Keratinocyte (primary cell): ENCODE measurements around the gene NEU2. TPM values are rescaled to one million over a fixed set of nuclear protein-coding genes. Genes with fewer than 3 reads are reported as not detected.

Experiments used
- DNase-seq: peaks from one replicate; pipeline ENCODE4 v3.0.0-alpha.2; 2011; ENCODE audit warnings: low read depth, missing footprints, low spot score
- FAIRE-seq: peaks from 2 replicates; lab custom pipeline; 2011; peaks lifted over from hg19 to GRCh38; lab: Jason Lieb, UNC
- H2AFZ ChIP-seq: 2 replicates; pipeline ENCODE4 v1.6.0; 2012; ENCODE audit warnings: low read length, control low read depth, inconsistent platforms; ENCODE audit not compliant: control insufficient read depth
- H3K27ac ChIP-seq: 2 replicates; pipeline ENCODE4 v1.5.1; 2011; ENCODE audit warnings: low read length; ENCODE audit not compliant: control insufficient read depth, insufficient read depth
- H3K27me3 ChIP-seq: 3 replicates; pipeline ENCODE4 v1.6.0; 2011; ENCODE audit warnings: low read length; ENCODE audit not compliant: control insufficient read depth, insufficient read depth; ENCODE audit errors: extremely low read depth
- H3K36me3 ChIP-seq, 2 experiments: 2 replicates in 1 of 2; 3 replicates in 1 of 2; pipeline ENCODE4 v1.5.1; 2011; ENCODE audit warnings: low read length in 2 of 2, mild to moderate bottlenecking in 1 of 2; ENCODE audit not compliant: control insufficient read depth in 2 of 2, insufficient read depth in 2 of 2; ENCODE audit errors: extremely low read depth in 1 of 2
- H3K4me1 ChIP-seq: 3 replicates; pipeline ENCODE4 v1.5.1; 2011; ENCODE audit warnings: low read length; ENCODE audit not compliant: control insufficient read depth, insufficient read depth; ENCODE audit errors: extremely low read depth
- H3K4me2 ChIP-seq: 3 replicates; pipeline ENCODE4 v1.6.0; 2011; ENCODE audit warnings: low read depth, low read length; ENCODE audit not compliant: control insufficient read depth, insufficient read depth; ENCODE audit errors: extremely low read depth
- H3K4me3 ChIP-seq, 3 experiments: fragments of 200-600 bp in 1 of 3; sonication (generic) in 1 of 3; 2 replicates in 2 of 3; 3 replicates in 1 of 3; pipeline ENCODE4 v1.5.1; 2011 to 2016; ENCODE audit warnings: low read length in 3 of 3, mild to moderate bottlenecking in 3 of 3, control low read depth in 2 of 3, inconsistent platforms in 1 of 3, low read depth in 1 of 3, mixed read lengths in 1 of 3, mixed run types in 1 of 3, moderate library complexity in 1 of 3; ENCODE audit not compliant: control insufficient read depth in 2 of 3, insufficient read depth in 2 of 3; ENCODE audit errors: extremely low read depth in 1 of 3
- H3K79me2 ChIP-seq: 2 replicates; pipeline ENCODE4 v1.6.0; 2012; ENCODE audit warnings: low read length; ENCODE audit not compliant: control insufficient read depth, insufficient read depth
- H3K9ac ChIP-seq: 3 replicates; pipeline ENCODE4 v1.6.0; 2011; ENCODE audit warnings: low read length; ENCODE audit not compliant: control insufficient read depth, insufficient read depth; ENCODE audit errors: extremely low read depth
- H3K9me1 ChIP-seq: 3 replicates; pipeline ENCODE4 v1.6.0; 2011; ENCODE audit warnings: low read length; ENCODE audit not compliant: control insufficient read depth, insufficient read depth; ENCODE audit errors: extremely low read depth
- H3K9me3 ChIP-seq: 2 replicates; pipeline ENCODE4 v1.5.1; 2012; ENCODE audit warnings: low read depth, low read length; ENCODE audit not compliant: control insufficient read depth
- H4K20me1 ChIP-seq: 3 replicates; pipeline ENCODE4 v1.6.0; 2011; ENCODE audit warnings: low read length; ENCODE audit not compliant: control insufficient read depth, insufficient read depth; ENCODE audit errors: extremely low read depth
- EZH2 ChIP-seq: IDR thresholded peaks from one replicate; pipeline ENCODE4 v1.6.1; 2012; ENCODE audit warnings: inconsistent platforms, mild to moderate bottlenecking, low read length, moderate library complexity
- dilution Hi-C: fragments of 300-500 bp; cut with MboI; formaldehyde crosslinking; loops from one replicate; pipeline ENCODE4 v1.7.0; 2020; ENCODE audit warnings: low sequenced_read_pairs; ENCODE audit not compliant: extremely low pct_ligation_motif_present
- polyA plus RNA-seq, 5 experiments: library from polyadenylated mRNA; depleted of rRNA in 3 of 5; stranded (reverse) in 3 of 5; stranded (forward) in 1 of 5; unstranded in 1 of 5; fragments of >200 nt; gene quantifications; 1 replicate in 1 of 5; 2 replicates in 3 of 5; 3 replicates in 1 of 5; pipeline versions ENCODE4 v1.2.1 to v1.2.3, GENCODE V29; 2011 to 2012; ENCODE audit warnings: missing spikeins in 2 of 5, low read depth in 1 of 5, low replicate concordance in 1 of 5
- TF ChIP-seq, protein P1 (sequence below), 3 experiments: IDR thresholded peaks in 1 of 3; conservative IDR thresholded peaks in 1 of 3; optimal IDR thresholded peaks in 1 of 3; 2 replicates in 2 of 3; 3 replicates in 1 of 3; pipeline versions ENCODE3 to v1.5.1; 2011; ENCODE audit warnings: low read length in 3 of 3, mild to moderate bottlenecking in 3 of 3, moderate library complexity in 2 of 3, control low read depth in 1 of 3, inconsistent platforms in 1 of 3; ENCODE audit not compliant: insufficient read depth in 2 of 3; ENCODE audit errors: extremely low read depth in 1 of 3

NEU2 gene
- polyA plus RNA-seq, 1 donor (not counting 4 experiments of a cell fraction or from before 2014, with no cell fraction given) = not detected

DNA sequence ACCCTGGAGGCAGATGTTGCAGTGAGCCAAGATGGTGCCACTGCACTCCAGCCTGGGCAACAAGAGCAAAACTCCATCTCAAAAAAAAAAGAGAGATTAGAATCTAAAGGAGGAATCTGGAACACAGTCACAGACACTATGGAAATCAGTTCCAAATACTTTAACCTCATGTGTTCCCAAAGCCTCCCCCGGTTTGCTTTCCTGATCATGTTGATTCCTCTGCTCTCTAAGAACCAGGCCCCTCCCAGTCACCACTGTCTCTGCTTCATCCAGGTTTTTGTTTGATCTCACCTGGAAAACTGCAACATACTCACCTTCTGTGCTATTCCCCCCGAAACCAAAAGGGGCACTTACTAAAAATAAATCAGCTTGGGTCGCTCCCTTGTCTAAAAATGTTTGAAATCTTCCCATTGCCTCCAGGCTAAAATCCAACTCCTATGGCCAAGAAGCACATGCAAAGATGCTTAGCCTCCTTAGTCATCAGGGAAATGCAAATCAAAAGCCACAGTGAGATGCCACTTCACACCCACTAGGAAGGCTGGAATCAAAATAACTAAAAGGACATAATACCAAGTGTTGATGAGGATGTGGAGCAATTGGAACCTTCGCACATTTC, 6.2 kb upstream of the NEU2 start:
- Histone ChIP-seq H3K9me3 (no peaks in the 10 kb centered on the region), H3K4me2 (peak overlapping the region; percentile 50), H3K9ac (no peak overlapping the region), H4K20me1 (no peaks in the 10 kb centered on the region), H2AFZ (no peak overlapping the region), H3K4me3 (no peak overlapping the region), H3K27ac (no peak overlapping the region), H3K9me1 (no peaks in the 10 kb centered on the region), H3K4me1 (peaks cover 13% of the 10 kb centered on the region), H3K79me2 (no peaks in the 10 kb centered on the region), H3K36me3 (no peaks in the 10 kb centered on the region), H3K27me3 (no peaks in the 10 kb centered on the region)
- TF ChIP-seq, protein P1, sequence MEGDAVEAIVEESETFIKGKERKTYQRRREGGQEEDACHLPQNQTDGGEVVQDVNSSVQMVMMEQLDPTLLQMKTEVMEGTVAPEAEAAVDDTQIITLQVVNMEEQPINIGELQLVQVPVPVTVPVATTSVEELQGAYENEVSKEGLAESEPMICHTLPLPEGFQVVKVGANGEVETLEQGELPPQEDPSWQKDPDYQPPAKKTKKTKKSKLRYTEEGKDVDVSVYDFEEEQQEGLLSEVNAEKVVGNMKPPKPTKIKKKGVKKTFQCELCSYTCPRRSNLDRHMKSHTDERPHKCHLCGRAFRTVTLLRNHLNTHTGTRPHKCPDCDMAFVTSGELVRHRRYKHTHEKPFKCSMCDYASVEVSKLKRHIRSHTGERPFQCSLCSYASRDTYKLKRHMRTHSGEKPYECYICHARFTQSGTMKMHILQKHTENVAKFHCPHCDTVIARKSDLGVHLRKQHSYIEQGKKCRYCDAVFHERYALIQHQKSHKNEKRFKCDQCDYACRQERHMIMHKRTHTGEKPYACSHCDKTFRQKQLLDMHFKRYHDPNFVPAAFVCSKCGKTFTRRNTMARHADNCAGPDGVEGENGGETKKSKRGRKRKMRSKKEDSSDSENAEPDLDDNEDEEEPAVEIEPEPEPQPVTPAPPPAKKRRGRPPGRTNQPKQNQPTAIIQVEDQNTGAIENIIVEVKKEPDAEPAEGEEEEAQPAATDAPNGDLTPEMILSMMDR (optimal IDR thresholded peaks at IDR 0.05 in 1 of 3, IDR thresholded peaks at IDR 0.05 in 1 of 3, conservative IDR thresholded peaks at IDR 0.05 in 1 of 3; ENCODE audit: extremely low read depth in 1 of 3, insufficient read depth in 2 of 3, low read length in 3 of 3) = no peak
- TF ChIP-seq EZH2 = no peak
- dilution Hi-C loops = no loop called here
- DNase-seq (no peak), FAIRE-seq (peak; percentile 95)

DNA sequence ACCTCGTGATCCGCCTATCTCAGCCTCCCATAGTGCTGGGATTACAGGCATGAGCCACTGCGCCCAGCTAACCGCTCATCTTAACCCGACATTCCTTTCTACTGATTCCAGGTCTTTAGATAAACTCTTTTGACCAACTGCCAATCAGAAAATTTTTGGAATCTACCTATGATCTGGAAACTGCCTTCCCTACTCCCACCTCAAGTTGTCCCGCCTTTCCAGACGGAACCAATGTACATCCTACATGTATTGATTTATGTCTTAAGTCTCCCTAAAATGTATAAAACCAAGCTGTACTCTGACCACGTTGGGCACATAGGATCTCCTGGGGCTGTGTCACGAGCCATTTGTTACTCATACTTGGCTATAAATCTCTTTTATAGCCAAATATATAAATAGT, 3.2 kb upstream of the NEU2 start:
- H3K9me3 ChIP-seq = no peaks in the 10 kb centered on the region
- no peaks in the 10 kb centered on the region for H3K79me2 ChIP-seq
- H2AFZ ChIP-seq = no peak overlapping the region
- no peaks in the 10 kb centered on the region for H4K20me1 ChIP-seq
- no peak overlapping the region for H3K9ac ChIP-seq
- DNase-seq (no peak), FAIRE-seq (no peak)
- H3K4me3 ChIP-seq = no peak overlapping the region
- dilution Hi-C loops = no loop called here
- peak overlapping the region; percentile 42 for H3K27ac ChIP-seq
- H3K36me3 ChIP-seq = no peaks in the 10 kb centered on the region
- no peak for TF ChIP-seq EZH2
- TF ChIP-seq, protein P1 (optimal IDR thresholded peaks at IDR 0.05 in 1 of 3, IDR thresholded peaks at IDR 0.05 in 1 of 3, conservative IDR thresholded peaks at IDR 0.05 in 1 of 3; ENCODE audit: extremely low read depth in 1 of 3, insufficient read depth in 2 of 3, low read length in 3 of 3) = no peak
- H3K27me3 ChIP-seq = no peaks in the 10 kb centered on the region
- H3K9me1 ChIP-seq = no peaks in the 10 kb centered on the region
- peaks cover 25% of the 10 kb centered on the region for H3K4me1 ChIP-seq
- H3K4me2 ChIP-seq = no peak overlapping the region
